Measurements from ENCODE around the gene AHDC1. TPM values are rescaled to one million over a fixed set of nuclear protein-coding genes. Genes with fewer than 3 reads are reported as not detected.

AHDC1 gene
- total RNA-seq, 4 donors from 2014 or later: 26.4 to 39.9 (median 34.6) TPM

GRCh38 chr1:27487966-27488884 is 115.7 kb downstream of the AHDC1 start:
- WGBS, 2 donors: 2 to 4% methylated on average over 6 of the region's 6 CpGs
- peak overlapping the region; percentile 94 to 99 (median 97) for H3K4me3 ChIP-seq
- no peak for DNase-seq (ENCODE audit: low spot score in 2 of 2)
- TF ChIP-seq CTCF (IDR thresholded peaks at IDR 0.05): no peak
- TF ChIP-seq POLR2A (IDR thresholded peaks at IDR 0.05): no peak
- TF ChIP-seq EP300 (IDR thresholded peaks at IDR 0.05): no peak
- no peaks in the 10 kb centered on the region for H3K9me3 ChIP-seq
- H3K36me3 ChIP-seq: peaks cover 0 to 12% (median 0%) of the 10 kb centered on the region in 3 donors
- H3K27ac ChIP-seq: peak overlapping the region; percentile 98 to 100 (median 100)
- no peaks in the 10 kb centered on the region for H3K27me3 ChIP-seq
- H3K4me1 ChIP-seq: peaks cover 8 to 77% (median 35%) of the 10 kb centered on the region in 4 donors

GRCh38 chr1:27485363-27485762 is 118.6 kb downstream of the AHDC1 start:
- Histone ChIP-seq H3K36me3 (peaks cover 0 to 17% (median 0%) of the 10 kb centered on the region in 3 donors), H3K9me3 (no peaks in the 10 kb centered on the region), H3K27me3 (no peaks in the 10 kb centered on the region), H3K4me3 (no peak overlapping the region), H3K4me1 (peaks cover 0 to 73% (median 23%) of the 10 kb centered on the region in 4 donors), H3K27ac (no peak overlapping the region)
- WGBS, 2 donors: 89 to 93% methylated on average over 1 of the region's 1 CpG
- no peak for DNase-seq (ENCODE audit: low spot score in 2 of 2)
- TF ChIP-seq EP300 (IDR thresholded peaks at IDR 0.05): no peak
- no peak for TF ChIP-seq CTCF (IDR thresholded peaks at IDR 0.05)
- no peak for TF ChIP-seq POLR2A (IDR thresholded peaks at IDR 0.05)

Small RNA genes within 50 kb of the gene (small RNA-seq; reads per million reads assigned to genes)
- gene AL031729.1: not detected

Other genes with a start within 250 kb of the AHDC1 start
- gene MAP3K6, start 237.2 kb downstream of the AHDC1 start, total RNA-seq: 100 to 1,000 TPM in 2 of 4 donors, 10 to 100 TPM in 2; 82.2 to 122 (median 101) TPM
- 1 to 10 TPM in 3 of 4 donors, not detected in 1; 2.5 to 8.7 (median 3.7) TPM for gene FCN3, start 229.3 kb downstream of the AHDC1 start, total RNA-seq
- not detected for gene CD164L2, start 220.8 kb downstream of the AHDC1 start, total RNA-seq
- not detected for gene GPR3, start 211.5 kb downstream of the AHDC1 start, total RNA-seq
- gene WASF2, start 114.0 kb downstream of the AHDC1 start, total RNA-seq: 10 to 100 TPM; 74.9 to 95.9 (median 83.4) TPM
- 10 to 100 TPM; 18.4 to 63.9 (median 22.6) TPM for gene FGR, start 31.0 kb upstream of the AHDC1 start, total RNA-seq
- gene IFI6, start 68.0 kb upstream of the AHDC1 start, total RNA-seq: 10 to 100 TPM; 28.2 to 79.3 (median 69.4) TPM
- 10 to 100 TPM; 16.7 to 41.3 (median 23.7) TPM for gene FAM76A, start 121.8 kb upstream of the AHDC1 start, total RNA-seq
- 10 to 100 TPM; 51.6 to 71.0 (median 66.9) TPM for gene STX12, start 169.1 kb upstream of the AHDC1 start, total RNA-seq
- 10 to 100 TPM; 32.0 to 58.2 (median 37.2) TPM for gene PPP1R8, start 226.6 kb upstream of the AHDC1 start, total RNA-seq